Stomach (tissue), 9 donors: Measurements from ENCODE around the gene TRAF6. TPM values are rescaled to one million over a fixed set of nuclear protein-coding genes. Genes with fewer than 3 reads are reported as not detected.

Source experiments
- DNase-seq, 2 donors: peaks; one replicate each; pipeline versions ENCODE4 v3.0.0 to v3.0.0-alpha.2; 2013 to 2019
- H3K27ac ChIP-seq, 5 donors: fragments of 200-600 bp in 4 of 5; sonication (generic) in 4 of 5; one replicate each; pipeline ENCODE4 v1.5.1; 2013 to 2019; ENCODE audit warnings: mild to moderate bottlenecking in 1 of 5, moderate library complexity in 1 of 5
- H3K27me3 ChIP-seq, 3 donors: fragments of 200-600 bp; sonication (generic); one replicate each; pipeline ENCODE4 v1.5.1; 2017 to 2019; ENCODE audit warnings: mixed run types in 1 of 3
- H3K36me3 ChIP-seq, 4 donors: fragments of 200-600 bp; sonication (generic); 1 replicate in 3 of 4; 2 replicates in 1 of 4; pipeline ENCODE4 v1.5.1; 2016 to 2019
- H3K4me1 ChIP-seq, 4 donors: fragments of 200-600 bp; sonication (generic); one replicate each; pipeline ENCODE4 v1.5.1; 2016 to 2019
- H3K4me3 ChIP-seq, 4 donors: fragments of 200-600 bp; sonication (generic) in 3 of 4; one replicate each; pipeline ENCODE4 v1.5.1; 2016 to 2019; ENCODE audit warnings: mild to moderate bottlenecking in 1 of 4
- H3K9me3 ChIP-seq, 4 donors: fragments of 200-600 bp; sonication (generic); one replicate each; pipeline ENCODE4 v1.5.1; 2016 to 2019
- CTCF ChIP-seq, 7 experiments: fragments of 450-650 bp in 4 of 7; fragments of 200-600 bp in 3 of 7; sonication (generic) in 3 of 7; IDR thresholded peaks; one replicate each; pipeline ENCODE4 v1.5.1; 2016 to 2019; ENCODE audit warnings: antibody characterized with exemption in 7 of 7, control low read depth in 2 of 7, mild to moderate bottlenecking in 1 of 7
- EP300 ChIP-seq: sonication (generic); formaldehyde crosslinking; IDR thresholded peaks from one replicate; pipeline ENCODE4 v1.6.1; 2017; ENCODE audit warnings: antibody characterized with exemption
- POLR2A ChIP-seq, 4 donors: fragments of 450-650 bp; IDR thresholded peaks; one replicate each; pipeline ENCODE4 v1.6.1; 2016; ENCODE audit warnings: antibody characterized with exemption in 4 of 4, control low read depth in 2 of 4, mild to moderate bottlenecking in 1 of 4, moderate library complexity in 1 of 4
- POLR2AphosphoS5 ChIP-seq, 3 donors: sonication (generic); formaldehyde crosslinking; IDR thresholded peaks; one replicate each; pipeline ENCODE4 v1.6.1; 2016; ENCODE audit warnings: antibody characterized with exemption in 3 of 3
- whole genome bisulfite sequencing, 5 donors: extraction: QIAGEN DNeasy Blood & Tissue Kit in 3 of 5; methylation state at CpG; one replicate each; pipeline versions ENCODE4 v1.1.5 to v1.1.7; 2013 to 2018; 5-methylcytosine and 5-hydroxymethylcytosine counted together
- intact Hi-C: fragments of 100-400 bp; cut with DNase I; formaldehyde crosslinking; loops from one replicate; pipeline ENCODE4 v1.15.1; 2023; ENCODE audit warnings: low total_unique reads
- polyA plus RNA-seq, 3 donors: library from polyadenylated mRNA; stranded (reverse); fragments of 200-250 nt; gene quantifications; one replicate each; pipeline ENCODE4 v1.2.3, GENCODE V29; 2013
- total RNA-seq, 5 donors: library from RNA; depleted of rRNA; stranded (reverse); fragments of >200 nt; gene quantifications; one replicate each; pipeline versions ENCODE4 v1.1.0 to v1.2.3, GENCODE V29; 2014 to 2016
- donor health status: healthy with polysubstance abuse.
- donor health status: Bipolar disorder and iron deficiency.
- donor health status: healthy.

Gene TRAF6
- total and polyA plus RNA-seq, 8 donors, result 1.2 to 19.2 (median 4.7) TPM

- no peak overlapping the region for H3K4me3 ChIP-seq
- 9 to 35% (median 24%) methylated on average over 1 of the region's 1 CpG for WGBS, 5 donors
- H3K4me1 ChIP-seq, result peaks cover 5 to 35% (median 18%) of the 10 kb centered on the region in 4 donors
- intact Hi-C loops, result no loop called here
- TF ChIP-seq POLR2A (IDR thresholded peaks at IDR 0.05), result no peak
- TF ChIP-seq EP300, result no peak
- H3K36me3 ChIP-seq, result peaks cover 0 to 17% (median 0%) of the 10 kb centered on the region in 4 donors
- no peak overlapping the region for H3K27ac ChIP-seq
- H3K9me3 ChIP-seq, result no peaks in the 10 kb centered on the region
- H3K27me3 ChIP-seq, result no peaks in the 10 kb centered on the region
- DNase-seq, result no peak
These were observed 57.1 kb downstream of the TRAF6 start for GRCh38 chr11:36452961-36453360.

GRCh38 chr11:36452236-36452940 is 57.7 kb downstream of the TRAF6 start:
- no peak overlapping the region for H3K4me3 ChIP-seq
- WGBS, 5 donors, result 59 to 67% (median 65%) methylated on average over 5 of the region's 5 CpGs
- intact Hi-C loops, result no loop called here
- H3K4me1 ChIP-seq, result peaks cover 5 to 35% (median 18%) of the 10 kb centered on the region in 4 donors
- H3K27ac ChIP-seq, result no peak overlapping the region
- H3K36me3 ChIP-seq, result peaks cover 0 to 17% (median 0%) of the 10 kb centered on the region in 4 donors
- H3K9me3 ChIP-seq, result no peaks in the 10 kb centered on the region
- H3K27me3 ChIP-seq, result no peaks in the 10 kb centered on the region
- no peak for TF ChIP-seq POLR2A (IDR thresholded peaks at IDR 0.05)
- no peak for TF ChIP-seq EP300
- TF ChIP-seq POLR2AphosphoS5 (IDR thresholded peaks at IDR 0.05), result no peak
- no peak for TF ChIP-seq CTCF (IDR thresholded peaks at IDR 0.05)
- DNase-seq, result peak in 1 of 2 donors; percentile 20

- peaks cover 5 to 35% (median 18%) of the 10 kb centered on the region in 4 donors for H3K4me1 ChIP-seq
- no peaks in the 10 kb centered on the region for H3K9me3 ChIP-seq
- WGBS, 5 donors, result 95 to 97% (median 95%) methylated on average over 1 of the region's 1 CpG
- TF ChIP-seq CTCF (IDR thresholded peaks at IDR 0.05) (no peak), EP300 (no peak), POLR2A (IDR thresholded peaks at IDR 0.05) (no peak)
- no peaks in the 10 kb centered on the region for H3K27me3 ChIP-seq
- peaks cover 0 to 15% (median 0%) of the 10 kb centered on the region in 4 donors for H3K36me3 ChIP-seq
- no peak overlapping the region for H3K27ac ChIP-seq
- H3K4me3 ChIP-seq, result no peak overlapping the region
- intact Hi-C loops, result no loop called here
- no peak for DNase-seq
These were observed 58.4 kb downstream of the TRAF6 start for GRCh38 chr11:36451681-36452080.

- 93 to 100% (median 97%) methylated on average over 6 of the region's 6 CpGs for WGBS, 5 donors
These were observed 59.0 kb downstream of the TRAF6 start for GRCh38 chr11:36451045-36451444.

More at GRCh38 chr11:36451045-36451444, 59.0 kb downstream of the TRAF6 start:
- no peaks in the 10 kb centered on the region for H3K27me3 ChIP-seq
- H3K4me3 ChIP-seq, result no peak overlapping the region
- no peak for DNase-seq
- no peaks in the 10 kb centered on the region for H3K9me3 ChIP-seq
- intact Hi-C loops, result no loop called here
- TF ChIP-seq POLR2A (IDR thresholded peaks at IDR 0.05) (no peak), POLR2AphosphoS5 (IDR thresholded peaks at IDR 0.05) (no peak), EP300 (no peak), CTCF (IDR thresholded peaks at IDR 0.05) (no peak)
- no peak overlapping the region for H3K27ac ChIP-seq
- H3K36me3 ChIP-seq, result peaks cover 0 to 20% (median 0%) of the 10 kb centered on the region in 4 donors
- peaks cover 5 to 32% (median 18%) of the 10 kb centered on the region in 4 donors for H3K4me1 ChIP-seq
